Esophagus squamous epithelium (tissue), 4 donors: ENCODE measurements around the gene CSDE1.

Experiments
- CTCF ChIP-seq, 6 experiments: fragments of 450-650 bp in 4 of 6; fragments of 200-600 bp in 2 of 6; sonication (generic) in 2 of 6; IDR thresholded peaks; one replicate each; pipeline ENCODE4 v1.5.1; 2016 to 2019; ENCODE audit warnings: antibody characterized with exemption in 6 of 6, mild to moderate bottlenecking in 4 of 6, moderate library complexity in 4 of 6
- POLR2A ChIP-seq, 4 donors: fragments of 450-650 bp; IDR thresholded peaks; one replicate each; pipeline ENCODE4 v1.6.1; 2017; ENCODE audit warnings: antibody characterized with exemption in 4 of 4, mild to moderate bottlenecking in 4 of 4, moderate library complexity in 3 of 4

- TF ChIP-seq CTCF (IDR thresholded peaks at IDR 0.05) (no peak), POLR2A (IDR thresholded peaks at IDR 0.05) (no peak)
Measured at GRCh38 chr1:114692947-114693346, 64.8 kb downstream of the CSDE1 start.
